GM21390 (cell line): ENCODE data around the gene HACD2.

Experiments used
- ATAC-seq: cut with Tn5 transposase; IDR thresholded peaks from one replicate; pipeline ENCODE4 v1.9.1; 2021; ENCODE audit not compliant: unreplicated experiment

Gene HACD2

GRCh38 chr3:123486460-123486859 is 98.4 kb downstream of the HACD2 start:
- no peak for ATAC-seq

- no peak for ATAC-seq
These were observed 99.3 kb downstream of the HACD2 start for GRCh38 chr3:123485551-123485950.

- ATAC-seq = no peak
These were observed 101.7 kb downstream of the HACD2 start for GRCh38 chr3:123483146-123483545.

GRCh38 chr3:123481722-123482457 is 103.0 kb downstream of the HACD2 start:
- ATAC-seq = no peak

- no peak for ATAC-seq
These were observed 103.8 kb downstream of the HACD2 start for GRCh38 chr3:123481071-123481470.

GRCh38 chr3:123480428-123480827 is 104.4 kb downstream of the HACD2 start:
- ATAC-seq = no peak

- ATAC-seq = no peak
These were observed 105.0 kb downstream of the HACD2 start for GRCh38 chr3:123479891-123480290.

GRCh38 chr3:123478314-123478713 is 106.5 kb downstream of the HACD2 start:
- ATAC-seq = no peak

- no peak for ATAC-seq
These were observed 107.7 kb downstream of the HACD2 start for GRCh38 chr3:123476967-123477750.

GRCh38 chr3:123475786-123476185 is 109.1 kb downstream of the HACD2 start:
- no peak for ATAC-seq

GRCh38 chr3:123471106-123471505 is 113.7 kb downstream of the HACD2 start:
- no peak for ATAC-seq

- ATAC-seq = no peak
These were observed 115.4 kb downstream of the HACD2 start for GRCh38 chr3:123469323-123469995.

- ATAC-seq = no peak
These were observed 117.8 kb downstream of the HACD2 start for GRCh38 chr3:123467046-123467445.

GRCh38 chr3:123464211-123464610 is 120.6 kb downstream of the HACD2 start:
- no peak for ATAC-seq

- ATAC-seq = no peak
These were observed 125.0 kb downstream of the HACD2 start for GRCh38 chr3:123459862-123460261.

- ATAC-seq = no peak
These were observed 126.6 kb downstream of the HACD2 start for GRCh38 chr3:123458255-123458654.

- ATAC-seq = no peak
These were observed 127.0 kb downstream of the HACD2 start for GRCh38 chr3:123457841-123458240.

GRCh38 chr3:123453675-123454074 is 131.2 kb downstream of the HACD2 start:
- no peak for ATAC-seq

GRCh38 chr3:123451186-123451585 is 133.7 kb downstream of the HACD2 start:
- ATAC-seq = no peak

- ATAC-seq = no peak
These were observed 134.8 kb downstream of the HACD2 start for GRCh38 chr3:123449997-123450604.
